PC-9 (cell line): ENCODE results near the gene GMPPB.

ENCODE experiments used
- CTCF ChIP-seq: fragments of 200-600 bp; sonication (generic); conservative IDR thresholded peaks from 2 replicates; pipeline ENCODE4 v1.6.1; 2017; ENCODE audit warnings: mixed run types, antibody characterized with exemption, mild to moderate bottlenecking, moderate library complexity
- EZH2 ChIP-seq: fragments of 200-600 bp; sonication (generic); IDR thresholded peaks from 2 replicates; pipeline ENCODE4 v1.8.0; 2017; ENCODE audit warnings: antibody characterized with exemption, low read depth

DNA sequence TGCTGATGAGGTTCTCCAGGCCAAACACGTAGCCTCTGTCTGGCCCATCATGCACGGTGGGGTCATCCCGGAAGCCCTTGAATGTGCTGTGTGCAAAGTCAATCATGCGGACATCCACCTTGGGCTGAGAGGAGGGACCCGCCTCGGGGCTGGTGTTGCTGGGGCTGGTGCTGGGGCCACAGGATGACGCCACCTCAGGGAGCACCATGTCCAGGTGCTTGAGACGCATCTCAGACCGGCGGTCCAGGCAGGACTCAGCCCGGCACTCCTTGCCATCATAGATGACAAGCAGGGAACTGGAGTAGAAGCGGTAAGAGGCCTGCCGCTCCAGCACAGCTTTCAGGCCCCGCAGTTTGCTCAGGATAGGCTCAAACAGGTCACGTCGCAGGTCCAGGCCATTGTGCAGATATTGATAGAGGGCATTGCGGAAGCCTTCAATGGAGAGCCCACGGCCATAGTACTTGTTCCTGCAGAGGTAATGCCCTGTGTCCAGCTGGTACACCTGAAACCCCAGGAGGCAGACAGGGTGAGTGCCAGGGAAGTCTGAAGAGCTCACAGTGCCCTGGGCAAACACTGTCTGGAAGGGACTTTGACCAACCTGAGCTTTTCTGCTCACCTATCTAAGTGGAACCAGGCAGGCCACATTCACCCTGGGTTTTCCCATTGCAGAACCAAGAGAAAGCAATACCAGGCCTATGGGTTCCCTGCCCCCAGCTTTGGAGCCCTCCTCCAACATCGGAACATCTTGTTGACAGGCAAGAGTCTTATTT is 3.6 kb upstream of the GMPPB start:
- no peak for TF ChIP-seq CTCF
- TF ChIP-seq EZH2: no peak
